ENCODE data around the gene ANKRD63.

ANKRD63 gene

DNA sequence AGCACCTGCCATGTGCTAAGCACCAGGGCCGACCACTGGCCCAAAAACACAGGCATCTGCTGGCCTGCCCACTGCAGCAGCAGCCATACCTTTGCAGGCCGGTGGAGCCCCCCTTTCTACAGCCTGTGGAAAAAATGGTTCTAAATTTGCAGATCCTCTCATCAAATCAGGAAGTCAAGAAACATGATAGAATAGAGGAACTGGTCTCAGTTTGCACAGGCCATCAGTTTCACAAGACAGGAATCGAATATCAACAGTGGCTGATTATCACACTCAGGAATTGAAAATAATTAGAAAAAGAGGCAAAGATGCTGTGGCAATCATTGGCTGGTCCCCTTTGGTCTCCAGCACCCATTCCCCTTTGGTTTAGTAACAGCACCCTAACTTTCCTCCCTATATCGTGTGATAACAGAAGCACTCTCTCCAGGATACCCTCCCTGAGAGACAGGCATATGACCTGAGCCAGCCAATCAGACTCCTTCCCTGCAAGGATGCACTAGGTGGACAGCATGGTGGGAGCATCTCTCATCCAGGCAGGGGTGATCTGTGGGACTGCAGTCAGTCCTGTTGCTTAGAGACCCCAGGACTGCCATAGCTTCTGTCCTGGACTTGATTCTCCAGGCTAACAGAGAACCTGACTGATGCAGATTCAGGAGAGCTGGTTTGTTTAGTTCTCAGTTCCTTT lies 47.5 kb downstream of the ANKRD63 start (continued):
- TF ChIP-seq, protein P1, sequence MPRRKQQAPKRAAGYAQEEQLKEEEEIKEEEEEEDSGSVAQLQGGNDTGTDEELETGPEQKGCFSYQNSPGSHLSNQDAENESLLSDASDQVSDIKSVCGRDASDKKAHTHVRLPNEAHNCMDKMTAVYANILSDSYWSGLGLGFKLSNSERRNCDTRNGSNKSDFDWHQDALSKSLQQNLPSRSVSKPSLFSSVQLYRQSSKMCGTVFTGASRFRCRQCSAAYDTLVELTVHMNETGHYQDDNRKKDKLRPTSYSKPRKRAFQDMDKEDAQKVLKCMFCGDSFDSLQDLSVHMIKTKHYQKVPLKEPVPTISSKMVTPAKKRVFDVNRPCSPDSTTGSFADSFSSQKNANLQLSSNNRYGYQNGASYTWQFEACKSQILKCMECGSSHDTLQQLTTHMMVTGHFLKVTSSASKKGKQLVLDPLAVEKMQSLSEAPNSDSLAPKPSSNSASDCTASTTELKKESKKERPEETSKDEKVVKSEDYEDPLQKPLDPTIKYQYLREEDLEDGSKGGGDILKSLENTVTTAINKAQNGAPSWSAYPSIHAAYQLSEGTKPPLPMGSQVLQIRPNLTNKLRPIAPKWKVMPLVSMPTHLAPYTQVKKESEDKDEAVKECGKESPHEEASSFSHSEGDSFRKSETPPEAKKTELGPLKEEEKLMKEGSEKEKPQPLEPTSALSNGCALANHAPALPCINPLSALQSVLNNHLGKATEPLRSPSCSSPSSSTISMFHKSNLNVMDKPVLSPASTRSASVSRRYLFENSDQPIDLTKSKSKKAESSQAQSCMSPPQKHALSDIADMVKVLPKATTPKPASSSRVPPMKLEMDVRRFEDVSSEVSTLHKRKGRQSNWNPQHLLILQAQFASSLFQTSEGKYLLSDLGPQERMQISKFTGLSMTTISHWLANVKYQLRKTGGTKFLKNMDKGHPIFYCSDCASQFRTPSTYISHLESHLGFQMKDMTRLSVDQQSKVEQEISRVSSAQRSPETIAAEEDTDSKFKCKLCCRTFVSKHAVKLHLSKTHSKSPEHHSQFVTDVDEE (CRISPR knock-in tag; IDR thresholded peaks at IDR 0.05): no peak
- TF ChIP-seq, protein P2, sequence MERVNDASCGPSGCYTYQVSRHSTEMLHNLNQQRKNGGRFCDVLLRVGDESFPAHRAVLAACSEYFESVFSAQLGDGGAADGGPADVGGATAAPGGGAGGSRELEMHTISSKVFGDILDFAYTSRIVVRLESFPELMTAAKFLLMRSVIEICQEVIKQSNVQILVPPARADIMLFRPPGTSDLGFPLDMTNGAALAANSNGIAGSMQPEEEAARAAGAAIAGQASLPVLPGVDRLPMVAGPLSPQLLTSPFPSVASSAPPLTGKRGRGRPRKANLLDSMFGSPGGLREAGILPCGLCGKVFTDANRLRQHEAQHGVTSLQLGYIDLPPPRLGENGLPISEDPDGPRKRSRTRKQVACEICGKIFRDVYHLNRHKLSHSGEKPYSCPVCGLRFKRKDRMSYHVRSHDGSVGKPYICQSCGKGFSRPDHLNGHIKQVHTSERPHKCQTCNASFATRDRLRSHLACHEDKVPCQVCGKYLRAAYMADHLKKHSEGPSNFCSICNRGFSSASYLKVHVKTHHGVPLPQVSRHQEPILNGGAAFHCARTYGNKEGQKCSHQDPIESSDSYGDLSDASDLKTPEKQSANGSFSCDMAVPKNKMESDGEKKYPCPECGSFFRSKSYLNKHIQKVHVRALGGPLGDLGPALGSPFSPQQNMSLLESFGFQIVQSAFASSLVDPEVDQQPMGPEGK (CRISPR knock-in tag; IDR thresholded peaks at IDR 0.05; ENCODE audit: borderline replicate concordance): no peak
- no peak for TF ChIP-seq SNAI2 (CRISPR knock-in tag; IDR thresholded peaks at IDR 0.05)
- TF ChIP-seq ZNF70 (CRISPR knock-in tag; IDR thresholded peaks at IDR 0.05): no peak
- TF ChIP-seq ISL1 (CRISPR knock-in tag; IDR thresholded peaks at IDR 0.05): no peak

DNA sequence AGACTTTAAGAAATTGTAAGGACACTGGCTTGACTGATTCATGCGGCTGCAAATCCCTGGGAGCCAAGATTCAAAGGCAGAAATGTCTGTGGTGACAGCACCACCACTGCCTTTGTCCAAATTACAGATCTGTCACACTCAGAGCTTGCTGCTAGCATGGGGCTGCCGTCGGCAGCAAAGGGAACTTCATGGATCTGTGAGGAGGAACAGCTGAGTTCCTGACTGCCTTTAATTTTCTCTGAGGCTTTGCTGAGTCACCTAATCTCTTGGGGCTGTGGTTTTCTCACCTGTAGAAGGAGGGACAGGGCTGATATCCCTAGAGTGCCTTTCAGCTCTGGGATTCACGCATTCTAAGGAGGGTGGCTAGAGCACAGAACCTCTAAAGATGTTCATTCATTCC lies 48.1 kb downstream of the ANKRD63 start:
- TF ChIP-seq GLIS3 (CRISPR knock-in tag; IDR thresholded peaks at IDR 0.05) (no peak), ESRRG (CRISPR knock-in tag; IDR thresholded peaks at IDR 0.05) (no peak), OSR1 (CRISPR knock-in tag; IDR thresholded peaks at IDR 0.05) (no peak), ZNF8 (CRISPR knock-in tag; IDR thresholded peaks at IDR 0.05) (no peak), ZC3H10 (CRISPR knock-in tag; IDR thresholded peaks at IDR 0.05) (no peak), BACH2 (CRISPR knock-in tag; IDR thresholded peaks at IDR 0.05; ENCODE audit: borderline replicate concordance) (no peak), ZNF70 (CRISPR knock-in tag; IDR thresholded peaks at IDR 0.05) (no peak), ZFP30 (CRISPR knock-in tag; IDR thresholded peaks at IDR 0.05) (no peak), CREB5 (CRISPR knock-in tag; IDR thresholded peaks at IDR 0.05; ENCODE audit: low read depth) (no peak), ZNF565 (CRISPR knock-in tag; conservative IDR thresholded peaks at IDR 0.05; ENCODE audit: low read depth) (no peak)
- TF ChIP-seq, protein P3, sequence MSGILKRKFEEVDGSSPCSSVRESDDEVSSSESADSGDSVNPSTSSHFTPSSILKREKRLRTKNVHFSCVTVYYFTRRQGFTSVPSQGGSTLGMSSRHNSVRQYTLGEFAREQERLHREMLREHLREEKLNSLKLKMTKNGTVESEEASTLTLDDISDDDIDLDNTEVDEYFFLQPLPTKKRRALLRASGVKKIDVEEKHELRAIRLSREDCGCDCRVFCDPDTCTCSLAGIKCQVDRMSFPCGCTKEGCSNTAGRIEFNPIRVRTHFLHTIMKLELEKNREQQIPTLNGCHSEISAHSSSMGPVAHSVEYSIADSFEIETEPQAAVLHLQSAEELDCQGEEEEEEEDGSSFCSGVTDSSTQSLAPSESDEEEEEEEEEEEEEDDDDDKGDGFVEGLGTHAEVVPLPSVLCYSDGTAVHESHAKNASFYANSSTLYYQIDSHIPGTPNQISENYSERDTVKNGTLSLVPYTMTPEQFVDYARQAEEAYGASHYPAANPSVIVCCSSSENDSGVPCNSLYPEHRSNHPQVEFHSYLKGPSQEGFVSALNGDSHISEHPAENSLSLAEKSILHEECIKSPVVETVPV (CRISPR knock-in tag; IDR thresholded peaks at IDR 0.05): no peak
- TF ChIP-seq, protein P1 (CRISPR knock-in tag; IDR thresholded peaks at IDR 0.05): no peak
- no peak for ATAC-seq

- TF ChIP-seq ZFP30 (CRISPR knock-in tag; IDR thresholded peaks at IDR 0.05): no peak
- ATAC-seq: no peak
These were observed 48.9 kb downstream of the ANKRD63 start for GRCh38 chr15:40233727-40234577.

DNA sequence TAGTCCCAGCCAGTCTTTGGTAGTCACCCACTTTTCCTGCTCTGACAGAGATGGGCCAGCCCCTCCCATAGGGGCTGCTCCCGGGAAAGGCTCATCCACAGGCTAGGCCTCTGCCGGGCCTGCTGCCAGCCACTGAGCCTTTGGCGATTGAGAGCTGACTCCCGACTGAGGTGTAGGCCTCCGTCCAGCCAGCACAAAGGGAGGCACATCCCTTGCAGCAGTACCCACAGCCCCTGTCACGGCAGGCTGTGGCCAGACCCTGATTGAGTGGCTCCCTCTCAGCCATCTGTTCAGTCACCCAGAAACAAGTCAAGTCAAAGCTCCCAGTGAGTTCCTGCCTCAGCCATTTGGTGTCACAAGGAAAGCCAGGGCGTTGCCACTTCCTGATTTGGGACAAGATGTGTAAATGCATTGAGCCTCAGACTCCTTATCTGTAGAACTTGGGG lies 50.2 kb downstream of the ANKRD63 start:
- TF ChIP-seq ZNF565 (CRISPR knock-in tag; conservative IDR thresholded peaks at IDR 0.05; ENCODE audit: low read depth): no peak
- TF ChIP-seq ARNTL (CRISPR knock-in tag; IDR thresholded peaks at IDR 0.05; ENCODE audit: borderline replicate concordance, low read depth): no peak
- TF ChIP-seq CREB5 (CRISPR knock-in tag; IDR thresholded peaks at IDR 0.05; ENCODE audit: low read depth): no peak
- no peak for TF ChIP-seq RARB (CRISPR knock-in tag; IDR thresholded peaks at IDR 0.05)
- no peak for TF ChIP-seq ZC3H10 (CRISPR knock-in tag; IDR thresholded peaks at IDR 0.05)
- no peak for TF ChIP-seq ZFP3 (CRISPR knock-in tag; IDR thresholded peaks at IDR 0.05)
- no peak for TF ChIP-seq CSDC2 (CRISPR knock-in tag; IDR thresholded peaks at IDR 0.05)
- no peak for TF ChIP-seq ZFP30 (CRISPR knock-in tag; IDR thresholded peaks at IDR 0.05)
- TF ChIP-seq SNAI2 (CRISPR knock-in tag; IDR thresholded peaks at IDR 0.05): no peak
- ATAC-seq: no peak

All from SK-N-SH treated with all-trans-retinoic acid at 6 μM for 48 hours (cell line).